ENCODE results near the gene TRAPPC2.

The TRAPPC2 gene

DNA sequence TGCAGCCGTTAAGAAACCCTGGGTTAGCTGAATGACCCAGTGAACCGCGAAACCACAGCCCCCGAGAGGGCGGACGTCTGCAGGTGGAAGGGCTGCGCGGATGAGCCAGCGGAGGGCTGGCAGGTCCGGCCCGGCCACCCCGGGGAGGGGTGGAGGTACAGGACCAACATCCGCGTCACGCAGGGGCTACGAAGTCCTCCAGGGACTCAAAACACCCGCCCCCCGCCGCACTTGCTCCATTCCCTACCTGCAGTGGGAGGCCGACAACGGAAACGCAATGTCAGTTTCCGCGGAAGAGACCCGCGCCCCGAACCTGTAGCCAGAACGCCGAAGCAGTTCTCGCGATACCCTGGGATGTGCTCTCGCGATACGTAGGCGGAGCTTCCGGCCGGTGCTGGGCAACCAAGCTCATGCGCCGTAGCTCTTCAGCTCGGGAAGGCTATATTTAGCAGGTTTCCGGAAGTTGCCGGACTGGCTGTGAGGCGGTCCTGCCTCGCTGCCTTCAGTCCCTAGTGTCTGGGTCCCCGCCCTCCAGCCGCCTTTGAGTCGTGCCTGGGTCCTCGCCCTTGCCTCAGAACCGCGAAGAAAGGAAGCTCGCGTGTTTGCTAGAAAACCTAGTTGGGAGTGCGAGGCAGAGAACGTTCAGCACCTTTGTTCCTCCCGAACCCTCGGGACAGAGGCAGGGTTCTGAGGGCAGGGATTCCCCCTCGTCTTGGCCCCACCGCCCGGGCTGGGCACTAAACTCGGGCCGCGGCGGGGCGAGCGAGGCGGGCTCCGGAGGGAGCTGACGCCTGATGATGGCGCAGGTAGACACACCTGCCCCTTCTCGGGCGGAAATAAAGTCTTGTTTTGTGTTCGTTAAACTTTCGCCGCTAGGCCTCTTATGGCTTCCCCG lies at the start of gene TRAPPC2, which contains the start of gene OFD1:
Gene TRAPPC2, minus strand, starts transcription at position 343 of the 895 bp plus-strand sequence. CDS start 14,657 bp downstream, outside the sequence.
Gene OFD1, plus strand, starts transcription at position 471 of the 895 bp plus-strand sequence. Its CDS starts 324 bp downstream, at position 795.
- H3K27ac ChIP-seq: peak within 1 kb of the TSS; percentile 98
- TF ChIP-seq, protein P1, sequence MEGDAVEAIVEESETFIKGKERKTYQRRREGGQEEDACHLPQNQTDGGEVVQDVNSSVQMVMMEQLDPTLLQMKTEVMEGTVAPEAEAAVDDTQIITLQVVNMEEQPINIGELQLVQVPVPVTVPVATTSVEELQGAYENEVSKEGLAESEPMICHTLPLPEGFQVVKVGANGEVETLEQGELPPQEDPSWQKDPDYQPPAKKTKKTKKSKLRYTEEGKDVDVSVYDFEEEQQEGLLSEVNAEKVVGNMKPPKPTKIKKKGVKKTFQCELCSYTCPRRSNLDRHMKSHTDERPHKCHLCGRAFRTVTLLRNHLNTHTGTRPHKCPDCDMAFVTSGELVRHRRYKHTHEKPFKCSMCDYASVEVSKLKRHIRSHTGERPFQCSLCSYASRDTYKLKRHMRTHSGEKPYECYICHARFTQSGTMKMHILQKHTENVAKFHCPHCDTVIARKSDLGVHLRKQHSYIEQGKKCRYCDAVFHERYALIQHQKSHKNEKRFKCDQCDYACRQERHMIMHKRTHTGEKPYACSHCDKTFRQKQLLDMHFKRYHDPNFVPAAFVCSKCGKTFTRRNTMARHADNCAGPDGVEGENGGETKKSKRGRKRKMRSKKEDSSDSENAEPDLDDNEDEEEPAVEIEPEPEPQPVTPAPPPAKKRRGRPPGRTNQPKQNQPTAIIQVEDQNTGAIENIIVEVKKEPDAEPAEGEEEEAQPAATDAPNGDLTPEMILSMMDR (conservative IDR thresholded peaks at IDR 0.05): 0 out of 2 replicates have a peak, but pooled peaks have one; percentile 8
- TF ChIP-seq ZFX (IDR thresholded peaks at IDR 0.05): peak; percentile 25; the same call in 1 of the 2 replicates

- no peak overlapping the region for H3K27ac ChIP-seq
- TF ChIP-seq ZFX (IDR thresholded peaks at IDR 0.05): no peak
- TF ChIP-seq, protein P1 (conservative IDR thresholded peaks at IDR 0.05): no peak
These were observed 46.5 kb upstream of the TRAPPC2 start for GRCh38 chrX:13780868-13781427.

GRCh38 chrX:13778916-13779315 lies 44.5 kb upstream of the TRAPPC2 start:
- TF ChIP-seq ZFX (IDR thresholded peaks at IDR 0.05): no peak
- TF ChIP-seq, protein P1 (conservative IDR thresholded peaks at IDR 0.05): no peak
- H3K27ac ChIP-seq: no peak overlapping the region

DNA sequence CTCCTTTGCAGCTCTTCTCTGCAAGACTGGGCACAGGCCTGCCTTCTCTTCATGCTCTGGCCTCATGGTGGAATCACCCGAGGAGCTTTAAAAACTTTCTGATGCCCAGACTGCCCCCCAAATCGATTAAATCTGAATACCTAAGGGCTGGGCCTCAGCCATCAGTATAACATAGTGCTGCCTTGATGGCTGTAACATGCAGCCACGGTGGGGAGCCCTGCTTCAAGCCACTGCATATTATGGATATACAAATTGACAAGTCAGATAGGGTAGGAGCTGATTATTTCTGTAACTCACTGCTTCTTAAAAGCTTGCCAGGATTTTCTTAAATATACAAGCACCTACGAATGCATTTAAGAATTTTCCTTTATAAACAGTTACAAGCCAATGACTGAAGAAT lies 42.0 kb upstream of the TRAPPC2 start:
- TF ChIP-seq, protein P1 (conservative IDR thresholded peaks at IDR 0.05): no peak
- no peak for TF ChIP-seq ZFX (IDR thresholded peaks at IDR 0.05)

GRCh38 chrX:13775837-13776236 lies 41.4 kb upstream of the TRAPPC2 start:
- TF ChIP-seq ZFX (IDR thresholded peaks at IDR 0.05): no peak
- TF ChIP-seq, protein P1 (conservative IDR thresholded peaks at IDR 0.05): no peak
- H3K27ac ChIP-seq: no peak overlapping the region

More for the DNA sequence above, 42.0 kb upstream of the TRAPPC2 start:
- no peak overlapping the region for H3K27ac ChIP-seq

- TF ChIP-seq, protein P1 (conservative IDR thresholded peaks at IDR 0.05): no peak
- no peak for TF ChIP-seq ZFX (IDR thresholded peaks at IDR 0.05)
- H3K27ac ChIP-seq: no peak overlapping the region
These were observed 40.3 kb upstream of the TRAPPC2 start for GRCh38 chrX:13774696-13775095.

GRCh38 chrX:13770013-13770535 lies 35.7 kb upstream of the TRAPPC2 start:
- no peak for TF ChIP-seq ZFX (IDR thresholded peaks at IDR 0.05)
- TF ChIP-seq, protein P1 (conservative IDR thresholded peaks at IDR 0.05): no peak
- H3K27ac ChIP-seq: no peak overlapping the region
